HepG2 (cell line): ENCODE data around the gene SHOX.

Experiments used
- CTCF ChIP-seq: sonication (generic); formaldehyde crosslinking; IDR thresholded peaks from 2 replicates; pipeline ENCODE4 v1.5.0; 2020; ENCODE audit warnings: mild to moderate bottlenecking, missing genetic modification reagents, moderate library complexity
- FOSL2 ChIP-seq: sonication (generic); formaldehyde crosslinking; IDR thresholded peaks from 2 replicates; pipeline ENCODE4 v1.4.0; 2020; ENCODE audit warnings: missing genetic modification reagents
- GABPB1 ChIP-seq: IDR thresholded peaks from 2 replicates; pipeline ENCODE4 v1.6.1; 2016; ENCODE audit warnings: mild to moderate bottlenecking, missing genetic modification reagents, moderate library complexity, missing compliant biosample characterization
- NR3C1 ChIP-seq: sonication (generic); formaldehyde crosslinking; IDR thresholded peaks from 2 replicates; pipeline ENCODE4 v1.4.0; 2020; ENCODE audit warnings: missing genetic modification reagents
- SMC3 ChIP-seq: IDR thresholded peaks from 2 replicates; pipeline ENCODE4 v1.6.1; 2011; ENCODE audit warnings: low read length, improper control_type of control experiment
- SP1 ChIP-seq, 2 experiments: fragments of 450-650 bp in 1 of 2; sonication (generic) in 1 of 2; formaldehyde crosslinking in 1 of 2; IDR thresholded peaks; 2 replicates each; pipeline versions ENCODE4 v1.4.0 to v1.6.1; 2016 to 2020; ENCODE audit warnings: missing genetic modification reagents in 1 of 2
- ZNF160 ChIP-seq: sonication (generic); formaldehyde crosslinking; IDR thresholded peaks from 2 replicates; pipeline ENCODE4 v1.8.0; 2022; ENCODE audit warnings: mild to moderate bottlenecking, inconsistent platforms, missing genetic modification reagents

- TF ChIP-seq SMC3 = no peak
- no peak for TF ChIP-seq GABPB1 (CRISPR knock-in tag)
- TF ChIP-seq FOSL2 (CRISPR knock-in tag) = no peak
- TF ChIP-seq CTCF = no peak
- TF ChIP-seq ZNF160 = no peak
- no peak for TF ChIP-seq SP1 (IDR thresholded peaks at IDR 0.05)
- no peak for TF ChIP-seq SP1 (CRISPR knock-in tag; IDR thresholded peaks at IDR 0.05)
- no peak for TF ChIP-seq NR3C1 (CRISPR knock-in tag)
Observed at GRCh38 chrX:637660-638481, 7.3 kb downstream of the SHOX start.
